H1 (cell line): ENCODE data around the gene TEX14. TPM values are rescaled to one million over a fixed set of nuclear protein-coding genes. Genes with fewer than 3 reads are reported as not detected.

Experiments
- BCL11A ChIP-seq, 2 experiments: IDR thresholded peaks; one replicate each; pipeline ENCODE4 v1.6.1; 2011; ENCODE audit warnings: low read depth in 2 of 2, low read length in 2 of 2, mild to moderate bottlenecking in 2 of 2
- CHD2 ChIP-seq: IDR thresholded peaks from 2 replicates; pipeline ENCODE4 v1.6.1; 2012; ENCODE audit warnings: low read length, improper control_type of control experiment
- HDAC2 ChIP-seq, 2 experiments: fragments of 300-600 bp in 1 of 2; sonication (generic) in 1 of 2; IDR thresholded peaks; 2 replicates each; pipeline ENCODE4 v1.6.1; 2011 to 2012; ENCODE audit warnings: low read depth in 2 of 2, low read length in 2 of 2, mild to moderate bottlenecking in 2 of 2, moderate library complexity in 2 of 2, borderline replicate concordance in 1 of 2, inconsistent platforms in 1 of 2
- NANOG ChIP-seq: IDR thresholded peaks from 2 replicates; pipeline ENCODE4 v1.6.1; 2011; ENCODE audit warnings: low read length, low read depth, mild to moderate bottlenecking, inconsistent platforms; ENCODE audit not compliant: insufficient read depth, poor library complexity, severe bottlenecking
- POLR2AphosphoS5 ChIP-seq: IDR thresholded peaks from 2 replicates; pipeline ENCODE4 v1.6.1; 2011; ENCODE audit warnings: low read depth, low read length
- RFX5 ChIP-seq: IDR thresholded peaks from 2 replicates; pipeline ENCODE4 v1.6.1; 2011; ENCODE audit warnings: low read depth, low read length, improper control_type of control experiment, borderline replicate concordance
- RNF2 ChIP-seq: fragments of 200-900, 300-1000 bp; sonication (generic); IDR thresholded peaks from 2 replicates; pipeline ENCODE4 v1.7.1; 2016; ENCODE audit warnings: borderline replicate concordance, low read depth, mild to moderate bottlenecking, antibody characterized with exemption, low read length; ENCODE audit not compliant: poor library complexity, severe bottlenecking; ENCODE audit errors: missing control alignments
- SIRT6 ChIP-seq: IDR thresholded peaks from one replicate; pipeline ENCODE4 v1.7.1; 2012; ENCODE audit warnings: low read length, inconsistent platforms
- SIX5 ChIP-seq: IDR thresholded peaks from 2 replicates; pipeline ENCODE4 v1.6.1; 2011; ENCODE audit warnings: mild to moderate bottlenecking, low read depth, low read length
- SUZ12 ChIP-seq: fragments of 200-600 bp; sonication (generic); IDR thresholded peaks from 2 replicates; pipeline ENCODE4 v1.6.1; 2012; ENCODE audit warnings: mild to moderate bottlenecking, inconsistent platforms, low read length, moderate library complexity, mixed read lengths
- TAF7 ChIP-seq: optimal IDR thresholded peaks from 2 replicates; pipeline ENCODE3; 2011; ENCODE audit warnings: low read depth, mild to moderate bottlenecking, inconsistent platforms, low read length, moderate library complexity, borderline replicate concordance
- polyA plus RNA-seq, 7 experiments: library from polyadenylated mRNA; depleted of rRNA in 3 of 7; stranded (reverse) in 5 of 7; unstranded in 2 of 7; fragments of >200 nt in 5 of 7; fragments of 200-250 nt in 2 of 7; gene quantifications; 1 replicate in 5 of 7; 2 replicates in 1 of 7; 4 replicates in 1 of 7; pipeline versions ENCODE4 v1.2.1 to v1.2.3, GENCODE V29; 2011 to 2013; ENCODE audit warnings: missing spikeins in 2 of 7, mixed read lengths in 2 of 7
- total RNA-seq: library from RNA; stranded (reverse); fragmentation: NEBNext Ultra II Directional; extraction: Animal tissue kit (Norgen Biotek cat#: 25700); gene quantifications from 2 replicates; pipeline ENCODE4 v1.2.1, GENCODE V29; 2021
- TF ChIP-seq, protein P1 (sequence below): fragments of 300-600 bp; sonication (generic); IDR thresholded peaks from 2 replicates; pipeline ENCODE4 v1.7.1; 2012; ENCODE audit warnings: low read length, moderate library complexity, mild to moderate bottlenecking, inconsistent platforms; ENCODE audit not compliant: insufficient replicate concordance

The TEX14 gene
- total and polyA plus RNA-seq, 2 of the 8 experiments (the other 6 are each of a cell fraction or from before 2014, with no cell fraction given), result 0.83 to 2.5 TPM

DNA sequence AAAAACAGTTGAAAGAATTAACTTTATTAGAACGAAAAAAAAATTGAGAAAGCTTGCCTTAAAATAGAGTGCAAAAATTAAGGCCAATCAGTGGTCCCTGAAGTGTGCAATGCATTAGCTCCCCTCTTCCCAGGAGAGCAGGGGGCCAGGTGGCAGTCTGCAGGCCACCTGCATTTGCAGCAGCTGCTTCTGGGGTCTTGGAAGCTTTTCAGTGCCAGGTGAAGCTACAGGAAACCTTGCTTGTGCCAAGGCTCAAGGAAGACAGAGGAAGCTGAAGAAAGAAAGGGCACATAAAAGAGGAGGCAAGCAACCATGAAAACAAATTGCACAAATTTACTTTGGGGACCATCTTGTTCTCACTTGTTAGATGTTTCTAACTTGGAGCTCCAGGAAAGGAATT is 126.9 kb downstream of the TEX14 start (continued):
- TF ChIP-seq, protein P1, sequence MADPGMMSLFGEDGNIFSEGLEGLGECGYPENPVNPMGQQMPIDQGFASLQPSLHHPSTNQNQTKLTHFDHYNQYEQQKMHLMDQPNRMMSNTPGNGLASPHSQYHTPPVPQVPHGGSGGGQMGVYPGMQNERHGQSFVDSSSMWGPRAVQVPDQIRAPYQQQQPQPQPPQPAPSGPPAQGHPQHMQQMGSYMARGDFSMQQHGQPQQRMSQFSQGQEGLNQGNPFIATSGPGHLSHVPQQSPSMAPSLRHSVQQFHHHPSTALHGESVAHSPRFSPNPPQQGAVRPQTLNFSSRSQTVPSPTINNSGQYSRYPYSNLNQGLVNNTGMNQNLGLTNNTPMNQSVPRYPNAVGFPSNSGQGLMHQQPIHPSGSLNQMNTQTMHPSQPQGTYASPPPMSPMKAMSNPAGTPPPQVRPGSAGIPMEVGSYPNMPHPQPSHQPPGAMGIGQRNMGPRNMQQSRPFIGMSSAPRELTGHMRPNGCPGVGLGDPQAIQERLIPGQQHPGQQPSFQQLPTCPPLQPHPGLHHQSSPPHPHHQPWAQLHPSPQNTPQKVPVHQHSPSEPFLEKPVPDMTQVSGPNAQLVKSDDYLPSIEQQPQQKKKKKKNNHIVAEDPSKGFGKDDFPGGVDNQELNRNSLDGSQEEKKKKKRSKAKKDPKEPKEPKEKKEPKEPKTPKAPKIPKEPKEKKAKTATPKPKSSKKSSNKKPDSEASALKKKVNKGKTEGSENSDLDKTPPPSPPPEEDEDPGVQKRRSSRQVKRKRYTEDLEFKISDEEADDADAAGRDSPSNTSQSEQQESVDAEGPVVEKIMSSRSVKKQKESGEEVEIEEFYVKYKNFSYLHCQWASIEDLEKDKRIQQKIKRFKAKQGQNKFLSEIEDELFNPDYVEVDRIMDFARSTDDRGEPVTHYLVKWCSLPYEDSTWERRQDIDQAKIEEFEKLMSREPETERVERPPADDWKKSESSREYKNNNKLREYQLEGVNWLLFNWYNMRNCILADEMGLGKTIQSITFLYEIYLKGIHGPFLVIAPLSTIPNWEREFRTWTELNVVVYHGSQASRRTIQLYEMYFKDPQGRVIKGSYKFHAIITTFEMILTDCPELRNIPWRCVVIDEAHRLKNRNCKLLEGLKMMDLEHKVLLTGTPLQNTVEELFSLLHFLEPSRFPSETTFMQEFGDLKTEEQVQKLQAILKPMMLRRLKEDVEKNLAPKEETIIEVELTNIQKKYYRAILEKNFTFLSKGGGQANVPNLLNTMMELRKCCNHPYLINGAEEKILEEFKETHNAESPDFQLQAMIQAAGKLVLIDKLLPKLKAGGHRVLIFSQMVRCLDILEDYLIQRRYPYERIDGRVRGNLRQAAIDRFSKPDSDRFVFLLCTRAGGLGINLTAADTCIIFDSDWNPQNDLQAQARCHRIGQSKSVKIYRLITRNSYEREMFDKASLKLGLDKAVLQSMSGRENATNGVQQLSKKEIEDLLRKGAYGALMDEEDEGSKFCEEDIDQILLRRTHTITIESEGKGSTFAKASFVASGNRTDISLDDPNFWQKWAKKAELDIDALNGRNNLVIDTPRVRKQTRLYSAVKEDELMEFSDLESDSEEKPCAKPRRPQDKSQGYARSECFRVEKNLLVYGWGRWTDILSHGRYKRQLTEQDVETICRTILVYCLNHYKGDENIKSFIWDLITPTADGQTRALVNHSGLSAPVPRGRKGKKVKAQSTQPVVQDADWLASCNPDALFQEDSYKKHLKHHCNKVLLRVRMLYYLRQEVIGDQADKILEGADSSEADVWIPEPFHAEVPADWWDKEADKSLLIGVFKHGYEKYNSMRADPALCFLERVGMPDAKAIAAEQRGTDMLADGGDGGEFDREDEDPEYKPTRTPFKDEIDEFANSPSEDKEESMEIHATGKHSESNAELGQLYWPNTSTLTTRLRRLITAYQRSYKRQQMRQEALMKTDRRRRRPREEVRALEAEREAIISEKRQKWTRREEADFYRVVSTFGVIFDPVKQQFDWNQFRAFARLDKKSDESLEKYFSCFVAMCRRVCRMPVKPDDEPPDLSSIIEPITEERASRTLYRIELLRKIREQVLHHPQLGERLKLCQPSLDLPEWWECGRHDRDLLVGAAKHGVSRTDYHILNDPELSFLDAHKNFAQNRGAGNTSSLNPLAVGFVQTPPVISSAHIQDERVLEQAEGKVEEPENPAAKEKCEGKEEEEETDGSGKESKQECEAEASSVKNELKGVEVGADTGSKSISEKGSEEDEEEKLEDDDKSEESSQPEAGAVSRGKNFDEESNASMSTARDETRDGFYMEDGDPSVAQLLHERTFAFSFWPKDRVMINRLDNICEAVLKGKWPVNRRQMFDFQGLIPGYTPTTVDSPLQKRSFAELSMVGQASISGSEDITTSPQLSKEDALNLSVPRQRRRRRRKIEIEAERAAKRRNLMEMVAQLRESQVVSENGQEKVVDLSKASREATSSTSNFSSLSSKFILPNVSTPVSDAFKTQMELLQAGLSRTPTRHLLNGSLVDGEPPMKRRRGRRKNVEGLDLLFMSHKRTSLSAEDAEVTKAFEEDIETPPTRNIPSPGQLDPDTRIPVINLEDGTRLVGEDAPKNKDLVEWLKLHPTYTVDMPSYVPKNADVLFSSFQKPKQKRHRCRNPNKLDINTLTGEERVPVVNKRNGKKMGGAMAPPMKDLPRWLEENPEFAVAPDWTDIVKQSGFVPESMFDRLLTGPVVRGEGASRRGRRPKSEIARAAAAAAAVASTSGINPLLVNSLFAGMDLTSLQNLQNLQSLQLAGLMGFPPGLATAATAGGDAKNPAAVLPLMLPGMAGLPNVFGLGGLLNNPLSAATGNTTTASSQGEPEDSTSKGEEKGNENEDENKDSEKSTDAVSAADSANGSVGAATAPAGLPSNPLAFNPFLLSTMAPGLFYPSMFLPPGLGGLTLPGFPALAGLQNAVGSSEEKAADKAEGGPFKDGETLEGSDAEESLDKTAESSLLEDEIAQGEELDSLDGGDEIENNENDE, result no peak
- no peak for TF ChIP-seq TAF7
- TF ChIP-seq HDAC2 (IDR thresholded peaks at IDR 0.05; ENCODE audit: borderline replicate concordance in 1 of 2, low read depth in 2 of 2, low read length in 2 of 2), result no peak
- TF ChIP-seq SUZ12, result no peak
- TF ChIP-seq BCL11A (IDR thresholded peaks at IDR 0.05; ENCODE audit: low read depth in 2 of 2, low read length in 2 of 2), result no peak
- TF ChIP-seq RNF2, result no peak
- no peak for TF ChIP-seq CHD2
- no peak for TF ChIP-seq NANOG
- TF ChIP-seq RFX5, result no peak
- TF ChIP-seq POLR2AphosphoS5, result no peak
- TF ChIP-seq SIX5, result no peak
- no peak for TF ChIP-seq SIRT6
